ENCODE data around the gene BAG5.

BAG5 gene

GRCh38 chr14:103509864-103510723, 52.4 kb downstream of the BAG5 start:
- no peak for DNase-seq (ENCODE audit: low read depth in 2 of 2)

GRCh38 chr14:103508521-103509329, 53.7 kb downstream of the BAG5 start:
- DNase-seq (ENCODE audit: low read depth in 2 of 2): no peak

DNA sequence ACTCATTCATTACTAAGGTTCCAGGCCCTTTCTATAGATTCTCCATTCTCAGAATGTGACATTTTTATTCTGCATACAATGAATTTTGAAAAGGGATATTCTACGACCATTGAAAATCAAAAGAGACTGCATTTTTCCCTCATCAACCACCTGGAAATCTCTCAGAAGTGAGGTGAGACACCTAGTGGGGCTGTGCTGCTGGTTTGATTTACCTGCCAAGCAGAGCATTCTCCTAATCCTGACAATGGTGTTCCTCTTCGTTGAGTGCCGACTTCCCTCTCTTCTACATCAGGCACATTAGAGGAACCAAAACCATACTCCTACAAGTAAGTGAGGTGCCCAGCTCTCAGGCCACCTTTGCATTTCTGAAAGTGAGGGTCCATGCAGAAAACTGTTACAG, 54.7 kb downstream of the BAG5 start:
- DNase-seq (ENCODE audit: low read depth in 2 of 2): no peak
